ENCODE data around the gene SERTAD1.
"Not testable (repeated sequence)": the region's sequence is repeated elsewhere in the genome, so short reads cannot be mapped to it uniquely, and the experiment has no call there.

Gene SERTAD1

GRCh38 chr19:40425450-40426287 is at the start of gene SERTAD1:
SERTAD1 (minus strand) TSS chr19:40425992; CDS start chr19:40423546, 2,446 bp downstream.
- peak; percentile 98 for DNase-seq (ENCODE audit: low spot score)

- no peak for DNase-seq (ENCODE audit: low spot score)
Observed at GRCh38 chr19:40474737-40475136, 48.9 kb upstream of the SERTAD1 start.

- no peak for DNase-seq (ENCODE audit: low spot score)
Observed at GRCh38 chr19:40472516-40472915, 46.7 kb upstream of the SERTAD1 start.

GRCh38 chr19:40471111-40471510 is 45.3 kb upstream of the SERTAD1 start:
- DNase-seq (ENCODE audit: low spot score): no peak

GRCh38 chr19:40469011-40469410 is 43.2 kb upstream of the SERTAD1 start:
- DNase-seq (ENCODE audit: low spot score): no peak

- DNase-seq (ENCODE audit: low spot score): no peak
Observed at GRCh38 chr19:40466985-40467734, 41.4 kb upstream of the SERTAD1 start, which contains the start of gene SPTBN4. SPTBN4 (plus strand) TSS chr19:40467001; CDS start chr19:40472622, 5,621 bp downstream.

- peak; percentile 47 for DNase-seq (ENCODE audit: low spot score)
Observed at GRCh38 chr19:40466219-40466984, 40.6 kb upstream of the SERTAD1 start.

GRCh38 chr19:40465557-40466218 is 39.9 kb upstream of the SERTAD1 start, which contains the start of gene BLVRB:
BLVRB (minus strand) TSS chr19:40465745; CDS start chr19:40465688, 57 bp downstream.
- DNase-seq (ENCODE audit: low spot score): peak; percentile 98

- DNase-seq (ENCODE audit: low spot score): peak; percentile 48
Observed at GRCh38 chr19:40465025-40465556, 39.3 kb upstream of the SERTAD1 start.

- DNase-seq (ENCODE audit: low spot score): peak; percentile 74
Observed at GRCh38 chr19:40464059-40465024, 38.5 kb upstream of the SERTAD1 start.

GRCh38 chr19:40463587-40464037 is 37.8 kb upstream of the SERTAD1 start:
- not testable (repeated sequence) for DNase-seq (ENCODE audit: low spot score)

- DNase-seq (ENCODE audit: low spot score): no peak
Observed at GRCh38 chr19:40461669-40462221, 36.0 kb upstream of the SERTAD1 start.

- DNase-seq (ENCODE audit: low spot score): no peak
Observed at GRCh38 chr19:40460185-40460584, 34.4 kb upstream of the SERTAD1 start.

GRCh38 chr19:40458597-40458974 is 32.8 kb upstream of the SERTAD1 start:
- no peak for DNase-seq (ENCODE audit: low spot score)

- DNase-seq (ENCODE audit: low spot score): no peak
Observed at GRCh38 chr19:40457953-40458596, 32.3 kb upstream of the SERTAD1 start.

- no peak for DNase-seq (ENCODE audit: low spot score)
Observed at GRCh38 chr19:40457048-40457447, 31.3 kb upstream of the SERTAD1 start.

GRCh38 chr19:40453943-40454342 is 28.2 kb upstream of the SERTAD1 start:
- DNase-seq (ENCODE audit: low spot score): not testable (repeated sequence)

- DNase-seq (ENCODE audit: low spot score): no peak
Observed at GRCh38 chr19:40453151-40453735, 27.5 kb upstream of the SERTAD1 start.

- no peak for DNase-seq (ENCODE audit: low spot score)
Observed at GRCh38 chr19:40452016-40452415, 26.2 kb upstream of the SERTAD1 start.
